Muscle of leg (tissue), 16 donors: ENCODE data around the gene LGALS3. TPM values are rescaled to one million over a fixed set of nuclear protein-coding genes. Genes with fewer than 3 reads are reported as not detected.
"Not testable (repeated sequence)": the region's sequence is repeated elsewhere in the genome, so short reads cannot be mapped to it uniquely, and the experiment has no call there.

Source experiments
- DNase-seq: peaks from one replicate; pipeline ENCODE4 v3.0.0; 2013
- H3K27ac ChIP-seq: one replicate; pipeline ENCODE4 v1.5.1; 2013; ENCODE audit warnings: mild to moderate bottlenecking, low read length, control low read depth
- H3K27me3 ChIP-seq: one replicate; pipeline ENCODE4 v1.6.1; 2013; ENCODE audit warnings: low read length; ENCODE audit not compliant: control insufficient read depth, insufficient read depth
- H3K36me3 ChIP-seq: one replicate; pipeline ENCODE4 v1.6.1; 2013; ENCODE audit warnings: low read length; ENCODE audit not compliant: control insufficient read depth, insufficient read depth
- H3K4me1 ChIP-seq: one replicate; pipeline ENCODE4 v1.6.1; 2013; ENCODE audit warnings: low read length; ENCODE audit not compliant: control insufficient read depth, insufficient read depth
- H3K4me3 ChIP-seq: one replicate; pipeline ENCODE4 v1.5.1; 2013; ENCODE audit warnings: low read length, control low read depth
- H3K9me3 ChIP-seq: replicated peaks from 2 replicates; pipeline ENCODE4 v1.6.1; 2013; ENCODE audit warnings: low read depth, low read length; ENCODE audit not compliant: control insufficient read depth
- WGBS: methylation state at CpG from one replicate; pipeline ENCODE4 v1.1.5; 2013; ENCODE audit warnings: missing lambda C conversion rate; ENCODE audit not compliant: insufficient coverage; 5-methylcytosine and 5-hydroxymethylcytosine counted together
- long read RNA-seq, 11 donors: transcript quantifications; one replicate each; lab custom pipeline, GENCODE V29; 2026
- polyA plus RNA-seq, 8 donors: library from polyadenylated mRNA; unstranded; fragments of 120-200 nt; gene quantifications; one replicate each; pipeline versions ENCODE4 v1.2.1 to v1.2.3, GENCODE V29; 2013; ENCODE audit warnings: inconsistent platforms in 1 of 8, low replicate concordance in 1 of 8; ENCODE audit not compliant: insufficient read length in 8 of 8, insufficient read depth in 1 of 8
- total RNA-seq: library from RNA; stranded (reverse); fragments of 120-200 nt; gene quantifications from one replicate; pipeline ENCODE4 v1.2.4, GENCODE V29; 2013

LGALS3 gene
- 32.0 TPM for total RNA-seq
- polyA plus RNA-seq = 10 to 100 TPM; 30.5 to 84.7 (median 39.5) TPM
- long read RNA-seq, donor 1, transcript LGALS3-201 (6 exons, 1,146 nt) = major isoform, 14 of 16 reads
- long read RNA-seq, donor 1, partial matches to known transcripts = 0 of 16 reads
- long read RNA-seq, donor 1, other reads (novel, unspliced or antisense) = 0 of 16 reads
- long read RNA-seq, donor 2, partial matches to known transcripts = 8 of 12 reads
- long read RNA-seq, donor 2, other reads (novel, unspliced or antisense) = 0 of 12 reads
- long read RNA-seq, donor 3, transcript LGALS3-201 (6 exons, 1,146 nt) = major isoform, 32 of 45 reads
- long read RNA-seq, donor 3, partial matches to known transcripts = 12 of 45 reads
- long read RNA-seq, donor 3, other reads (novel, unspliced or antisense) = 0 of 45 reads
- long read RNA-seq, donor 4, transcript LGALS3-207 (4 exons, 1,734 nt) = minor isoform, 9 of 39 reads
- long read RNA-seq, donor 4, transcript LGALS3-201 (6 exons, 1,146 nt) = major isoform, 20 of 39 reads
- long read RNA-seq, donor 4, partial matches to known transcripts = 10 of 39 reads
- long read RNA-seq, donor 4, other reads (novel, unspliced or antisense) = 0 of 39 reads
- long read RNA-seq, donor 5, transcript LGALS3-201 (6 exons, 1,146 nt) = major isoform, 69 of 136 reads
- long read RNA-seq, donor 5, transcript LGALS3-207 (4 exons, 1,734 nt) = minor isoform, 16 of 136 reads
- long read RNA-seq, donor 5, partial matches to known transcripts = 51 of 136 reads
- long read RNA-seq, donor 5, other reads (novel, unspliced or antisense) = 0 of 136 reads
- long read RNA-seq, donor 6, transcript LGALS3-201 (6 exons, 1,146 nt) = major isoform, 46 of 93 reads
- long read RNA-seq, donor 6, partial matches to known transcripts = 46 of 93 reads
- long read RNA-seq, donor 6, other reads (novel, unspliced or antisense) = 0 of 93 reads
- long read RNA-seq, donor 7, transcript LGALS3-207 (4 exons, 1,734 nt) = minor isoform, 9 of 93 reads
- long read RNA-seq, donor 7, transcript LGALS3-201 (6 exons, 1,146 nt) = major isoform, 30 of 93 reads
- long read RNA-seq, donor 7, partial matches to known transcripts = 54 of 93 reads
- long read RNA-seq, donor 7, other reads (novel, unspliced or antisense) = 0 of 93 reads
- long read RNA-seq, donor 8, transcript LGALS3-207 (4 exons, 1,734 nt) = minor isoform, 6 of 97 reads
- long read RNA-seq, donor 8, transcript LGALS3-201 (6 exons, 1,146 nt) = major isoform, 38 of 97 reads
- long read RNA-seq, donor 8, partial matches to known transcripts = 51 of 97 reads
- long read RNA-seq, donor 8, other reads (novel, unspliced or antisense) = 0 of 97 reads
- long read RNA-seq, donor 9, transcript LGALS3-201 (6 exons, 1,146 nt) = major isoform, 20 of 57 reads
- long read RNA-seq, donor 9, transcript LGALS3-207 (4 exons, 1,734 nt) = minor isoform, 6 of 57 reads
- long read RNA-seq, donor 9, partial matches to known transcripts = 31 of 57 reads
- long read RNA-seq, donor 9, other reads (novel, unspliced or antisense) = 0 of 57 reads
- long read RNA-seq, donor 10, transcript LGALS3-207 (4 exons, 1,734 nt) = minor isoform, 13 of 151 reads
- long read RNA-seq, donor 10, transcript LGALS3-201 (6 exons, 1,146 nt) = major isoform, 46 of 151 reads
- long read RNA-seq, donor 10, partial matches to known transcripts = 92 of 151 reads
- long read RNA-seq, donor 10, other reads (novel, unspliced or antisense) = 0 of 151 reads
- long read RNA-seq, donor 11, transcript LGALS3-201 (6 exons, 1,146 nt) = major isoform, 36 of 80 reads
- long read RNA-seq, donor 11, partial matches to known transcripts = 40 of 80 reads
- long read RNA-seq, donor 11, other reads (novel, unspliced or antisense) = 0 of 80 reads

GRCh38 chr14:55129086-55129427 lies at the start of gene LGALS3:
TSS of gene LGALS3 (plus strand) at chr14:55129252. CDS start at chr14:55137374, 8,122 bp downstream.
- peak within 1 kb of the TSS; percentile 73 for H3K4me3 ChIP-seq
- peak within 1 kb of the TSS; percentile 75 for H3K27ac ChIP-seq
- peak; percentile 61 for DNase-seq
- H3K27me3 ChIP-seq = peaks cover 8% of the 10 kb centered on the region
- no peaks in the 10 kb centered on the region for H3K9me3 ChIP-seq
- under 1% methylated on average over 50 of the region's 50 CpGs for WGBS
- peaks cover 9% of the 10 kb centered on the region for H3K4me1 ChIP-seq
- H3K36me3 ChIP-seq = no peaks in the 10 kb centered on the region

- not testable (repeated sequence) for H3K4me3 ChIP-seq, DNase-seq, H3K36me3 ChIP-seq, H3K9me3 ChIP-seq, H3K27ac ChIP-seq, H3K27me3 ChIP-seq, H3K4me1 ChIP-seq
- WGBS = 60% methylated on average over 1 of the region's 6 CpGs
These were observed 49.1 kb upstream of the LGALS3 start for GRCh38 chr14:55079961-55080360.

- Histone ChIP-seq H3K27me3 (no peaks in the 10 kb centered on the region), H3K36me3 (no peaks in the 10 kb centered on the region), H3K4me1 (no peaks in the 10 kb centered on the region), H3K27ac (no peak overlapping the region), H3K4me3 (no peak overlapping the region), H3K9me3 (no peaks in the 10 kb centered on the region)
- DNase-seq = no peak
These were observed 44.5 kb upstream of the LGALS3 start for GRCh38 chr14:55084401-55085059.

- 100% methylated on average over 1 of the region's 4 CpGs for WGBS
- Histone ChIP-seq H3K9me3 (no peaks in the 10 kb centered on the region), H3K27ac (no peak overlapping the region), H3K4me3 (no peak overlapping the region), H3K27me3 (no peaks in the 10 kb centered on the region), H3K36me3 (no peaks in the 10 kb centered on the region), H3K4me1 (no peaks in the 10 kb centered on the region)
- DNase-seq = no peak
These were observed 43.9 kb upstream of the LGALS3 start for GRCh38 chr14:55085060-55085660.

- no peaks in the 10 kb centered on the region for H3K9me3 ChIP-seq
- no peak for DNase-seq
- H3K36me3 ChIP-seq = no peaks in the 10 kb centered on the region
- peaks cover 4% of the 10 kb centered on the region for H3K4me1 ChIP-seq
- 89% methylated on average over 4 of the region's 9 CpGs for WGBS
- H3K4me3 ChIP-seq = no peak overlapping the region
- no peak overlapping the region for H3K27ac ChIP-seq
- no peaks in the 10 kb centered on the region for H3K27me3 ChIP-seq
These were observed 42.1 kb upstream of the LGALS3 start for GRCh38 chr14:55086938-55087337.

- Histone ChIP-seq H3K27me3 (no peaks in the 10 kb centered on the region), H3K36me3 (no peaks in the 10 kb centered on the region), H3K9me3 (no peaks in the 10 kb centered on the region), H3K27ac (no peak overlapping the region), H3K4me3 (no peak overlapping the region), H3K4me1 (peaks cover 14% of the 10 kb centered on the region)
- no peak for DNase-seq
These were observed 40.7 kb upstream of the LGALS3 start for GRCh38 chr14:55088356-55088755.

GRCh38 chr14:55092341-55092740 lies 36.7 kb upstream of the LGALS3 start:
- H3K4me3 ChIP-seq = no peak overlapping the region
- H3K4me1 ChIP-seq = peaks cover 16% of the 10 kb centered on the region
- peak overlapping the region; percentile 80 for H3K27ac ChIP-seq
- DNase-seq = peak; percentile 91
- H3K9me3 ChIP-seq = no peaks in the 10 kb centered on the region
- WGBS = 8% methylated on average over 4 of the region's 4 CpGs
- no peaks in the 10 kb centered on the region for H3K36me3 ChIP-seq
- no peaks in the 10 kb centered on the region for H3K27me3 ChIP-seq

- H3K4me1 ChIP-seq = peaks cover 21% of the 10 kb centered on the region
- WGBS = 70% methylated on average over 2 of the region's 9 CpGs
- no peak overlapping the region for H3K4me3 ChIP-seq
- peak; percentile 56 for DNase-seq
- H3K27ac ChIP-seq = no peak overlapping the region
- no peaks in the 10 kb centered on the region for H3K27me3 ChIP-seq
- H3K36me3 ChIP-seq = no peaks in the 10 kb centered on the region
- H3K9me3 ChIP-seq = no peaks in the 10 kb centered on the region
These were observed 34.5 kb upstream of the LGALS3 start for GRCh38 chr14:55094292-55095157.
